HS-5 (cell line): Measurements from ENCODE around the gene SH3RF3.

ENCODE experiments used
- DNase-seq: peaks from one replicate; pipeline ENCODE4 v3.0.0-alpha.2; 2012; ENCODE audit warnings: low read depth

The SH3RF3 gene

DNA sequence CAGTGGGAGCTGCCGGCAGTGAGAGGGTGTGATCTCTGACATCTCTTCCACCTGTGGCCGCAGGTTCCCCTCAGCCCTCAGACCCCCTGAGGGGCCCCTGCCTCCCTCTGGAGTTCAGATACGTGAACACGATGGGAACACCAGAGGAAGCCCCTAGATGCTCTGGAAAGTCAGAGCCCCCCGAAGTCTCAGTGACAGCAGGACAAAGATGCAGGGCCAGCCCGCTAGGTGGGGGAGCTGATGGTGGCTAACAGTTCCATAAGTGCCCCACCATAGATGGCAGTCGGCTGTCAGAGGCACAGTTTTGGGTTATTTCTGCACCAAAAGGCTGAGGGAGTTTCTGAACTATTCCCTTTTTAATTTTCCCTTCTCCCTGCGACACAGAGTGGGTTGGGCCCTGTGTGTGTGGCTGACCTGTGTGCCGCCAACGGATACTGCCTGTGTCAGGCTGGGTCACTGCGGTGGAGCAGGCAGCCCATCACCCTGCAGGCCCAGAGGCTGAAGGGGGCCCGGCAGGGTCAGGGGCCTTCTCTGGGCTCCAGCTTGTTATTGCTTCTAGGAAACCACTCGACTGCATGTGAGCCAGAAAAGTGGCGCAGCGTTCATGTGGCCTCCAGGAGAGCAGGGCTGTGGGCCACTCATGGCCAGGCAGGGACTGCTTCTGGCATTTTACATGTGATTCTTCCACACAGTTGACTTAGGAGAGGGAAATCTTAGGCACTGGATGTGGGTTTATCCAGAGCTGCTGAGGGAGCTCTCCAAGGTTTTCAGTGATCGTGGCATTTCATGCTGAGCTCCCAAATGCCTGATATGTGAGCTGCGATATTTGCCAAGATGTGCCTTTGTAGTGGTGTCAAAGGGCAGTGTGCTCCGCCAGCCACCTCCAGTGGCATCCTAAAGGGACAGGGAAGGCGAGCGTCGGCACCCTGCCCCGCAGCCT lies 225.1 kb downstream of the SH3RF3 start:
- no peak for DNase-seq

DNA sequence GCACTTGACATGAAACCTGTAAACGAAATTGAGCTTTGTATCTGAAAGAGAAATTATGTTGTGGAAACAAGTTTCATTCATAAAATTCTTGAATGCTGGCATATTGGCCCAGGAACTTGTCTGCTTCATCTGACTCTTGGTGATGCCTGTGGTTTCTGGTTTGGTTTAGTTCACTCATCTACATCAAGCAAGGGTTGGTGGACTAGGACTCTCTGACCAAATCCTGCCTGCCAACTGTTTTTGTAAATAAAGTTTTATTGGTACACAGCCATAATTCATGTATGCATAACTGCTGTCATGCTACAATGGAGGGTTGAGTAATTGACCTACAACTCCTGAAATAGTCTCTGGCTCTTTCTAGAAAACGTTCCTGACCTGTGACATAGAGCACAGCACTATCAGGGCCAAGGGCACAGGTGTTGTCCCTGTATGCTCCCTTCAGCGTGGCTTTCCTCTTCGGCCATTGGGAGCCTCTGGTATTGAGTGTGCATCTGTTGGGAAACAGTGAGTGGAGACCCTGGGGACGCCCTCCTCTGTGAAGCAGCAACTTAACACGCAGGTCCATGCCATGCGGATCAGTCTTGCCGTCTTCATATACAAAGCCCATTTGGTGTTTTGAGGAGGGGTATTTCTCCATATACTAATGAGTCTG lies 226.3 kb downstream of the SH3RF3 start:
- DNase-seq = no peak

DNA sequence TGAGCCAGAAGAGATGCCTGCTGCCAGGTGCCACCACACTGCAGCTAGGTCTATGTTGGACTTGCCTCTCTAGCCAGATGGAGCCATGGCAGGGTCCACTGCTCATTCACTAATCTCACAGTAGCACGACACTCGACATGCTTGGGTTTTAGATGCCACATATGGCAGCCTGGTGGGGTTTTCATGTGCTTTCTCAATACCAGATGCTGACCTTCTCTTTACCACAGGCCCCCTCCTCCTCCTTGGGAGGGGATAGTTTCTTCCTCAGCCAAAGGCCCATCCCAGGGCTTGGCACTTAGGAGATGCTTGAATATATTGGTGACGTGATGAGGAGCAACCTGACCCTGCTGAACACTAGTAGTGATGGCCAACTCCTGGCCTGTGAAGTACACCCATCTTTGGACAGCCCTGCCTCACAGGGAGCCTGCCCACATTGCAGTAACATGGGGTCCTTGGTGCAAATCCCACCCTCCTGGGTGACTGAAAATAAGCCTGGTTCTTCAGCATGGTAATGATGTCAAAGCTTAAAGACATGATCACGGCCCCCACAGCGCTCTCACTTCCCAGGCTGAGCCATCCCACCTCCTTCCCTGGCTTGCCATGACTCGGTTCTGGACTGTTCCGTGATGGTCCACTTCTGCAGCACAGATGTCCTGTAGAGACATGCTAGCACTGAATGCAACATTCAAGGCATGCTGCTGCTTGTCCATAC lies 227.5 kb downstream of the SH3RF3 start:
- DNase-seq = no peak

DNA sequence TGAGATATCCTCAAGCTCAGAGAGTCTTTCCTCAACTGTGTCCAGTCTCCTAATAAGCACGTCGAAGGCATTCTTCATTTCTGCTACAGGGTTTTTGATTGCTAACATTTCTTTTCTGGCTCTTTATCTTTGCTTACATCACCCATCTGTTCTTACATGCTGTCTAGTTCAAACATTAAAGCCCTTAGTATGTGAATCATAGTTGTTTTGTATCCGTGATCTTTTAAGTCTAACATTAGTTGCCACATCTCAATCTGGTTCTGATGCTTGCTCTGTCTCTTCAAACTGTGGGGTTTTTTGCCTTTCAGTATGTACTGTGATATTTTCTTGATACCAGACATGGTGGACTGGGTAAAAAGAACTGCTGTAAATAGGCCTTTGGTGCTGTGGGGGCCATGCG lies 235.2 kb downstream of the SH3RF3 start:
- no peak for DNase-seq

DNA sequence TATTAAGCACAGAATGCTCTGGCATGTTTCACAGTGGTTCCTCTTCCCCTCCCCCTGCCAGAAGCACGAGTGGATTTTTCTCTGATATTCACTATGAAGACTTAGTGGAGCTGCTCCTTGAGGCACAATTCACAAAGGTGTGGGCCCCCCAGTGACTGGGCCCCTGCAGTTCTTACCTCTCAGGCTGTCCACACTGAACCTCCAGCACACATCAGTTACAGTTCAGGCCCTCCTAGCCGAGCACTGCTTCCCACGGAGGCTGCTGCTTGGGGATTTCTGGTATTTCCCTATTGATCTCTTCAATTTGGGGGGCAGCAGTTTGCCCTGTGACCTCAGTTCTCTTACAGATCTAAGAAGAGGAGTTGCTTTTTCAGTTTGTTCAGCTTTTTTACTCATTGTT lies 236.1 kb downstream of the SH3RF3 start:
- DNase-seq = no peak

DNA sequence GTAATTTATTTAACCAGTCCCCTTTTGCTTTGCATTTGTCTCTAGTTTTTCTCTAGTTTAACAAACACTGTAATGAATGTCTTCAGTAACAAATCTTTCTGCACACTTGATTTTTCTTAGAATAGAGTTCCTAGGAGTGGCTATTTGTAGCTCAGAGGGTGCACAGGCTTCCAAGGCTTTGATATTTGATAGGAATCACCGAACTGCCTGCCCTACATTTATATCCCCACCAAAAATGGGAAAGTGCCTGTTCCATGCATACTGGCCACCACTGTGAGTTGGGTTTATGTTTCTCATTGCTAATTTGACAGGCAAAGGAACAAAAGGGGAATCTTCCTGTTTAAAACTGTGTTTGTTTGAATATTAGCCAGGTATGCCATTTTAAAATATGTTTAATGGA lies 238.7 kb downstream of the SH3RF3 start:
- no peak for DNase-seq

DNA sequence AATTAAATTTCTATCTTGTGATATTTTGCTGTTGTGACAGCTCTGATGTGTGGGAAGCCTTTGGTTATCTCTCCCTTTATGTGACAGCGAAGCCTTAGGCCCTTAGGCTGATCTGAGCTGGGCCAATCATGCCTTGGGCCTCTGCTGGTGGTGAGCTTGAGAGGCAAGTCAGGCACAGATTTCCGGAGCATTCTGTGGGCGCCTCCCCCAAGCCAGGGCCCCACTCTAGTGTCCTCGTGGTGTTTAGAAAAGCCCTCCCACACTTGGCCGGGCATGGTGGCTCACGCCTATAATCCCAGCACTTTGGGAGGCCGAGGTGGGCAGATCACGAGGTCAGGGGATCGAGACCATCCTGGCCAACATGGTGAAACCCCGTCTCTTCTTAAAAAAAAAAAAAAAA lies 239.8 kb downstream of the SH3RF3 start:
- no peak for DNase-seq

DNA sequence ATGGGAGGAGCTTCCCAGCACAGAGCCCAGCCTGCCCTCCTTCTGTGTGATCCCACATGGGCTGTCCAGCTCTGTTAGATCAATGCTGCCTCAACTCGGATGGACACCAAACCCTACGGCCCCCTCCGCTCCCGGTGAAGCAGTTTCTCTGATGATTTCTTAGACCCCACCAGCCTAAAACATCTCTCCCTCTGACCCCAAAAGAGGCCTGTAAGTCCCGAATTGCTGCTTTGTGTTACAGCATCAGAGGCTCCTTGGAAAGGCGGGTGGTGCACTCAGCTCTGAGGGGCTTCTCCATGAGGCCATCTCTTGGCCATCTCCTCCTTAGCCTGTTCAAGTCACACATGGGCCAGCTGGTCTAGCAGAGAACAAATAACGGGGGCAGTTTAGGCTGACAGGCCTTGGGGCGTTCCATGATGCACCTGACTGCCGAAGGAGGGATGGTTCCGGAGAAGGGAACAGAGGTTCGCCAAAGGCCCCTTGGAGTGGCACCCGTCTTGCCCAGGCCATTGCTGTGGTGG lies 240.7 kb downstream of the SH3RF3 start:
- no peak for DNase-seq

DNA sequence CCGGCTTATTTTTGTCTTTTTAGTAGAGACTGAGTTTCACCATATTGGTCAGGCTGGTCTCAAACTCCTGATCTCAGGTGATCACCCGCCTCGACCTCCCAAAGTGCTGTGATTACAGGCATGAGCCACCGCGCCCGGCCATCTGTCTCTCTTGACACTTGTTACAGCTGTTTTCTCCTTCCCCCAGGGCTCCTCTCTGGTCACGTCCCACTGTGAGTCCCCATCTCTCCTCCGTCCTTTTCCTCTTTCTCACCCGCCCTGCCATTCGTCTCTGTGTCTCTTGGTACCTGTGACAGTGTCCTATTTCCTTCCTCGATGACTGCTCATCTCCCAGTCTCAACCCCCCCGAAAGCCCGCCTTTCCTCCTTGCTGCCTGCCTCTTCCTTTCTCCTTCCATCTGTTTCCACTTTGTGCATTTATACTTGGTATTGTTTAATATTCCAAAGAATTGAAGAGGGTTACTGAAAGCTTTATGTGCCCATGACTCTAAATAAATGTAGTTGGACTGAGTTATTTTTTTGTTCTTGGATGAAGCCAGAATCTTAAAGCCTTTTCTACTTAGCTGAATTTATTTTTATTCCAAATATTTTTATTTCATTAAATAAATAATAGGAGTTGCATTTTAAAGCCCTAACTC lies 241.5 kb downstream of the SH3RF3 start:
- no peak for DNase-seq

DNA sequence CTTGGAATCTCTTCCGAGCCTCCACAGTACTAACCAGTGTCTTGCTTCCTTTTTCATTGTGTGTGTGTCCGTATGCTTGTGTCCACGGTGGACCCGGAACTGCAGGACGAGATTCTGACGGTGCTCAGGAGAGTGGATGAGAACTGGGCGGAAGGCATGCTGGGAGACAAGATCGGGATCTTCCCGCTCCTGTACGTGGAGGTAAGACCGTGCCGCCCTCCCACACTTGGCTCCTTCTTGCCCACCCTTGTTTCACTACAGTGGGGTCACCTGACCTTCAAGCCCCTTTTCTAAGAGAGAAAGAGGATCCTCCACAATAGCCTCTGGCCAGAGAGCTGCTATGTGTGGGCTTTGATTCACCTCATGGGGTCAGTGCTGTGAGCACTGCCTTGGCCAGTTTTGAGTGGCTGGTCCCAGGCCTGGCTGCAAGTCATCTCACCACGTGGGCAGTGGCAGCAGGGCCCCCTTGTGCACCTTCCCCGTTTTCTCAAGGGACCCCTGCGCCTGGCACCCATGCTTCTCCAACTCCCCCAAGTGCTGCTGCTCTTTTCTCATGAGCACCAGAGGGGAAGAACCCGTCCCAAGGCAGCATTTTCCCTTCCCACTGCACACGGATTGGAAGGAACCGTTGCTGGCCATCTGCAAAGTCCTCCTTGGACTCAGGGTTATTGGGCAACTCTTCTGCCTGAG lies 242.6 kb downstream of the SH3RF3 start:
- no peak for DNase-seq

DNA sequence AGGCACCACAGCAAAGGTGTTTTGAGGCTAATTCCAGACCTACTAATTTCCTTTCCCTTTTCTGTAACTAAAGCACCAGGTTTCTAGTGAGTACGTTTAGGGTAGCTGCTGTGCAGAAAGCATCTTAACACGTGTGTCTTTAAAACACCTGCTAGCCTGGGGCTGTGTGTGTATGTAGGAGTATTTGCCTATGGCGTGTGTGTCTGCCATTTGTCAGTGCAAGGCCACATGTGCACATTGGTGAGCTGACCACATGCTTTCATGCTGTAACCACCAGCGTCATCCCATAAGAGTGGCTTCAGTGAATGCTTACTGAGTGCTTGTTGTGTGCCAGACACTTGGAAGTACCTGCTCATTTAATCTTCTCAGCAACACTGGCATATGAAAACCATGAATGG lies 243.2 kb downstream of the SH3RF3 start:
- no peak for DNase-seq

DNA sequence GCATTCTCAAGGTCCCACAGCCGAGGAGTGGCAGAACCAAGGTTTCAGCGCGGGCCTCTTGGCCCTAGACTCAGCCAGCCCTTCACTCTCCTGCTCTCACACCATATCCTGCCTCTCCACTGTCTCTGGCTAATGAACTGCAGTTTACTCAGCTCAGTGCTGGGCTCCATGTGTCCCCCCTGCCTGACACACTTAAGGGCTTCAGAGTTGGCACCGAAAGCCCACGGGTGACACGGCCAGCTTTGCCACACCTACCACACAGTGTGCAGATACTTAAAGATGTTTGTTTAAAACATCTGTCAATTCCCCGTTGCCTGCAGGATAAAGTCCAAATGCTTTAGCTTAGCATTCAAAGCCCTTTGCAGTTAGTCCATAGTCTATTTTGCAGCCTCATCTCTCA lies 243.6 kb downstream of the SH3RF3 start:
- no peak for DNase-seq

DNA sequence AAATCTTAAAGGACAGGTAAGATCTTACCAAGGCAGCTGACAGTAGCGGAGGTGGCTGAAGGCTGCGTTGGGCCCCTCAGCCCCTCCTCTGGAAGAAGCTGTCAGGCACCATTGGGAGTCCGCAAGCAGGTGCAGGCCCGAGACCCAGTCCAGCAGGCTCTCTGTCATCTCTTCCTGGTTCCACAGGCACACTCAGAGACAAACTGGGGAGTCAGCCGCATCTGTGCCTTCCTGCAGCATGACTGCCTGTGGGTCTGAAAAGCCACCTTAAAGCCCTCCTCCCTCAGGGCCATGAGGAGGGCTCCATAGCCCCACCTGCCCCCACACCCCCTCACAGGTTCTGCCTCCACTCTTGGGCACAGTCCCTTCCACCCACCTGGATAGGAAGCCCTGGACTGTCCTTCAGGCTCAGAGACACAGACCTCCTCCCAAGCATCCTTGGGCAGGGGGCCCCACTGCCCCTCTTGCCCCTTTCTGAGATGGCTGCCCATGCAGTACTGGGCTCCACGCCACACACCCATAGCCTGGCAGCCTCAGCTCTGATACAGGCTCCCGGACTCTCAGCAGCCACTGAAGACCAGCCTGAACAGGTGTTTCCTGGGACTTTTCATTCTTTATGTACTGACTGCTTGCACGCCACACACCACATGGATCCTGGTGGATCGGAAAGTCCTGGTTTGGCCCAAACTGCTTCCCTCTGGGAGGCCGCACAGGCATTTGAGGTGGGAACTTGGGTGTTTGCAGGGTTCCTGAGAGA lies 245.0 kb downstream of the SH3RF3 start:
- DNase-seq = no peak

DNA sequence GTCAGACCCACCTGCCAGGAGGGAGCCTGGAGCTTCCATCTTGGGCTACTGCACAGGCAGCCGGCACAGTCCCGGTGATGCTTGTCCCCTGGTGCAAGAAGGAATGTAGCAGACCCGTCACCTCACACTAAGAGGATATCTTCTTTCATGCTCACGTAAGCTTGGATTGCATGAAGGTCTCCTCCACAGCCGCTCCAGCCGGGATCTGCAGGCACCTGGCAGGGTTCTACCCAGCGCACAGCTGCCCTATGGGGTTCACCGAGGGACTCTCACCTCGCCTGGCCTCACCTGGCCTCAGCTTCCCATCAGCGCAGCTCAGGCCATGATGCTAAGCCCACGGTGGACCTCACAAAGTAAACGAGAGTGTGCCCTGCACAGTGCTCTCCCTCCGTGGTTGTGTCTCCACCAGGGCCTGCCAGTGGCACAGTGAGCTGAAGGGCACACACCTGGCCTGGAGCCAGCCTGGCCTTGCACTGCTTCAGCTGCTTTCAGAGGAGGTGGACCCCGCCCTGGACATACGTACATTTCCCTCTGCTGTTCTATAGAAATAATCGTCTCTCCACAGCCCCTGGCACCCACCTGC lies 245.6 kb downstream of the SH3RF3 start:
- DNase-seq = no peak

DNA sequence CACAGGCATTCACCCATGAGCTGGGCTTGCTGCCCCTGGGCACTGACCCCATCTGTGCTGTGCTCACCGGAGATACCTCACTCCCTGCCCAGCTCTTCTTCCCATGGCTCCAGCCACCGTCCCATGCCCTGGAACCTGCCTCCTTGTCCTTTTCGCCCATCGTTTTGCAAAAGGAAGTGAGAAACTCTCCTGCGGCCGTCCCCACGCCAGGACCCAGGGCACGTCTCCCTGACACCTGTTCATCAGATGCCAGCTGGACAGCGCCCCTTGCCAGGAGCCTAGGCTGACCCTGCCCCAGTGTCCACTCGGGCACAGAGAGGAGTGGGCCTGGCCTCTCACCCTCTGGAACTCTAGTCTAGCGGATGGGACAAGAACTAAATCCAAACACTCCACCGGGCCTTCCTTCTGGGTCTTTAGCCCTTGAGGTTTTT lies 246.1 kb downstream of the SH3RF3 start:
- DNase-seq = no peak

DNA sequence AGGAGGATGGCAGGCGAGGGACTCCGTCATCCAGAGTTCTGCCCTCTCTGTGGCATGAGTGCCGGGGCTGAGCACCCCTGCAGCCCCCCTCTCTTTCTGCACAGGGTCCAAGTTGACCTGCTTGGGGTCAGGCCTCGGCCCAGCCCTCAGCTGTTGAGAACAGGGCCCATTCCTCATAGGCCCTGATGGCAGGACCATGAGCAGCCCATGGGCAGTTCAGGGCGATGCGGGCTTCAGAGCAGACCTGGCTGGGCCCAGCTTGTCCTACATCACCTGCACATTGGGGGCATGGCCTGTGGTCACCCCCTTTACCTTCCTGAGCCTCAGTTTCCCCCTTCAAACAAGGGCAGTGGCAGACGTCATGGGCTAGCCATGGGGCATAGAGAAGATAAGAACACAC lies 246.7 kb downstream of the SH3RF3 start:
- DNase-seq = no peak

DNA sequence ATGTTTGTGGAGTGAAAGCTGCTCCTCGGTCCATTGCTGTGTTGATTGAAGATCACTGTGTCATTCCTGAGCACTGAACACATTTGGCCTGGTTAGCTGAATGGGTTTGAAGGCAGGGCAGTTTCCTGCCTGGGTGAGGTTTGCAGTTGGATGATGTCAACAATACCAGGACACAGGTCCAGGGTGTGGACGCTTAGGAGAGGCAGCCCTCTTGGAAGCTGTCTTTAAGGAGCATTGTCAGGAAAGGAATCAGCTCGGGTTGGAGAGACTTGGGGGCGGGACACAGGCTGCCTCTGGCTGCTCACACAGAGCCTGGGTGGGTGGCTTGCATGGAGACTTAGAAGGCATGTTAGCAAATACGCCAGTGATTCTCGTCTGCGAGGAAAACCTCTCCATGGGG lies 247.1 kb downstream of the SH3RF3 start:
- no peak for DNase-seq

DNA sequence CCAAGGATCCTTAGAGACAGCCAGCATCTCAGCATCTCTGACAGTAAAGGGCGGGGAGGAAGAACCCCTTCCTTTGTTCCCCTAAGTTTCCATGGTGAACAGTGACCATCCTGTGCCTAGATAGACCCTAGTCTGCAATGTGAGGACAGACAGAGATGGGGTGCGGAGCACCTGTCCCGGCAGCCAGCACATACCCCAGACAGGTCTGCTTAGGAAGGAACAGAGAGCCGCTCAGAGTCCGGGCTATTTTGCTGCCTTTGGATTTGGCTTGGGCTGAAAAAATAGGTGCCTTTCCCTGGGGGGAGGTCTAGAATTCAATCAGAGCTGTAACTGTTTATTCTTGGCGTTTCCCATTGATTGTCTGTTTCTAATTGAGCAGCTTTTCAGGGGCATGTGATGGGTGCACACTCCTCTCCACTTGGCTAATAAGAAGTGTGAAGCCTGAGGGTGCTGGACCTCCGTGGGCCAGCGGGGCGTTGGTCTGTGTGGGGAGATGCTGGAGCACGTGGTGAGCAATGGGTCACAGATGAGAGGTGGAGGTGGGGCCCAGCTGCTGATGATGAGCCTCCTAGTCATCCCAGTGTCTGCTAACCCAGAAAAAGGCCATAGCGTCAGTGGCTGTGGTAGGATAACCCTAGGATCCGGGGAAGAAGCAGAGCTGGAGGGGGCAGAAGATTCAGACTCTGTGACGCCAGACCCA lies 247.9 kb downstream of the SH3RF3 start:
- no peak for DNase-seq

DNA sequence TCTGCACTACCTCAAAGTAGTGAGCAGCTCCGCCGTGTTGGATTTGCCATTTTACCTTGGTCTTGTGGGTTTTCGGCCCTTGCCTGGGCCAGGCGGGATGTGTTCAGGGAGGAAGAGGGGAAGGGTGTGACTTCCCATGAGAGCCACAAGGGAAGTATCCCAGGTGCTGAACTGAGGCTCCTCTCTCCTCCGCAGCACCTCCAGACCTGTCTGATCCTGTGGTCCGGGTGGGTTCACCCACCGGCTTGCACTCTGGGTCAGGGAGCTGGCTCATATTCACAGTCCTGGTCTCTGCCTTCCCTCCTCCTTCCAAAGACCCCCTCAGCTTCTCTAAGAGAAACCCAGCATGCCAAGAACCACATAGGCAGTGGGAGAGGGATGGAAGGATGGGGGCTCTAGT lies 249.0 kb downstream of the SH3RF3 start:
- no peak for DNase-seq

DNA sequence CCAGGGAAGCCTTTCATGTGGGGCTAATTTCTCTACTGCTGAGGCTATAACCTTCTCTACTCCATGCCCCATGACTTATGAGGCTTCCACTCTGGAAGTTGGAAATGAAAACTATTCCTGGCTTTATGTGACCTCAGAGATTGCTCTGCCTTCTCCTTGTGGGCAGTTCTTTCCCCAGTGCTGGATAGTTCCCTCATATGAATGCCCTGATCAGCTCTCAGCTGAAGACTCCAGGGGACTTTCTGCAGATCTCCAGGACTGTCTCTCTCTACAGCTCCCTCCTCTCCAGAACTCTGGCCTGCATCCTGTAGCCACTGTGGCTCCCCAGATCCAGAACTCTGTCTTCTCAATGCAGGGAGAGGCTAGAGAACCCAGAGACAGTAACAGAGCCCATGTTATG lies 249.7 kb downstream of the SH3RF3 start:
- no peak for DNase-seq
